ENCODE measurements around the gene DPYSL4. TPM values are rescaled to one million over a fixed set of nuclear protein-coding genes. Genes with fewer than 3 reads are reported as not detected.

DPYSL4 gene
- total RNA-seq, 4 donors from 2014 or later, result 1.1 to 1.3 TPM; not detected in 2

- WGBS, 2 donors, result 71 to 72% methylated on average over 23 of the region's 23 CpGs
- no peak for DNase-seq (ENCODE audit: low spot score in 2 of 2)
Measured at GRCh38 chr10:132178672-132179545, 7.8 kb upstream of the DPYSL4 start.

GRCh38 chr10:132179551-132180392 is 7.0 kb upstream of the DPYSL4 start:
- TF ChIP-seq CTCF (IDR thresholded peaks at IDR 0.05) (no peak), POLR2A (IDR thresholded peaks at IDR 0.05) (no peak)
- 72 to 74% methylated on average over 15 to 16 of the region's 16 CpGs for WGBS, 2 donors
- DNase-seq (ENCODE audit: low spot score in 2 of 2), result no peak
- H3K4me3 ChIP-seq (ENCODE audit: low read depth, poor library complexity, severe bottlenecking), result no peak overlapping the region
- intact Hi-C loops (cut with DNase I; ENCODE audit: low total_unique reads), result no loop called here

More at GRCh38 chr10:132178672-132179545, 7.8 kb upstream of the DPYSL4 start:
- TF ChIP-seq POLR2A (IDR thresholded peaks at IDR 0.05), result no peak
- TF ChIP-seq CTCF (IDR thresholded peaks at IDR 0.05), result no peak
- intact Hi-C loops (cut with DNase I; ENCODE audit: low total_unique reads), result no loop called here
- H3K4me3 ChIP-seq (ENCODE audit: low read depth, poor library complexity, severe bottlenecking), result no peak overlapping the region

GRCh38 chr10:132180736-132181135 is 6.0 kb upstream of the DPYSL4 start:
- intact Hi-C loops (cut with DNase I; ENCODE audit: low total_unique reads), result no loop called here
- no peak for DNase-seq (ENCODE audit: low spot score in 2 of 2)
- no peak for TF ChIP-seq CTCF (IDR thresholded peaks at IDR 0.05)
- TF ChIP-seq POLR2A (IDR thresholded peaks at IDR 0.05), result no peak
- no peak overlapping the region for H3K4me3 ChIP-seq (ENCODE audit: low read depth, poor library complexity, severe bottlenecking)
- WGBS, 2 donors, result 51 to 56% methylated on average over 14 of the region's 14 CpGs

GRCh38 chr10:132181691-132182425 is 4.9 kb upstream of the DPYSL4 start:
- H3K4me3 ChIP-seq (ENCODE audit: low read depth, poor library complexity, severe bottlenecking), result no peak overlapping the region
- DNase-seq (ENCODE audit: low spot score in 2 of 2), result no peak
- TF ChIP-seq POLR2A (IDR thresholded peaks at IDR 0.05), result no peak
- TF ChIP-seq CTCF (IDR thresholded peaks at IDR 0.05), result no peak
- WGBS, 2 donors, result 59 to 60% methylated on average over 25 of the region's 25 CpGs
- intact Hi-C loops (cut with DNase I; ENCODE audit: low total_unique reads), result no loop called here

GRCh38 chr10:132182591-132182990 is 4.2 kb upstream of the DPYSL4 start:
- no peak for DNase-seq (ENCODE audit: low spot score in 2 of 2)
- 78 to 81% methylated on average over 7 of the region's 7 CpGs for WGBS, 2 donors
- TF ChIP-seq POLR2A (IDR thresholded peaks at IDR 0.05) (no peak), CTCF (IDR thresholded peaks at IDR 0.05) (no peak)
- H3K4me3 ChIP-seq (ENCODE audit: low read depth, poor library complexity, severe bottlenecking), result no peak overlapping the region
- intact Hi-C loops (cut with DNase I; ENCODE audit: low total_unique reads), result no loop called here

Measured in lower leg skin (tissue), 4 donors.